HEK293 (cell line): Measurements from ENCODE around the gene PKNOX2.

Experiments
- PRDM1 ChIP-seq: fragments of 450-650 bp; formaldehyde crosslinking; IDR thresholded peaks from 2 replicates; pipeline ENCODE4; 2016; ENCODE audit warnings: missing biosample characterization, missing genetic modification characterization
- ZBTB20 ChIP-seq: fragments of 450-650 bp; formaldehyde crosslinking; IDR thresholded peaks from 2 replicates; pipeline ENCODE4 v1.5.1; 2016; ENCODE audit warnings: missing biosample characterization, missing genetic modification characterization
- ZNF830 ChIP-seq: fragments of 450-650 bp; IDR thresholded peaks from 2 replicates; pipeline ENCODE4 v1.5.0; 2018; ENCODE audit warnings: missing biosample characterization, missing genetic modification characterization, low read depth, mild to moderate bottlenecking, moderate library complexity
- TF ChIP-seq, protein P1 (sequence below): fragments of 450-650 bp; formaldehyde crosslinking; IDR thresholded peaks from 2 replicates; pipeline ENCODE4 v1.5.1; 2016; ENCODE audit warnings: missing biosample characterization, missing genetic modification characterization
- TF ChIP-seq, protein P2 (sequence below): fragments of 450-650 bp; formaldehyde crosslinking; IDR thresholded peaks from 2 replicates; pipeline ENCODE4 v1.5.1; 2017; ENCODE audit warnings: missing biosample characterization, mild to moderate bottlenecking, missing genetic modification characterization, moderate library complexity

DNA sequence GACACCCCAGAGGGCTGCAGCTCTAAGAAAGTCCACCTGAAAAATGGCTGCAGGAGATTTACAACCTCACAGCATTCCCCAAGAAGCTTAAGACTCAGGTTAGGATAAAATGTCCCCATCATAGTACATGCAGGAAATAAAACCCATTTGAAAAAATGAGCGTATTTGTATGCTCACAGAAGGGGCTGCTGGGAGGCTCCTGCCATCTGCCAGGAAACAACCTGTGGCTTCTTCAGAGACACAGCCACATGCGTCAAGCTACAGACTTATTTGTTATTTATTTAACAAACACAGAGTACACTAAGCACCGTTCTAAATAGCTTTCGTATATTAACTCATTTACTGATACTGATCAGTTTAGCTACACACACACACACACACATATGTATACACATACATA lies 258.1 kb downstream of the PKNOX2 start:
- TF ChIP-seq PRDM1 (tag by site-specific recombination): no peak
- TF ChIP-seq, protein P1, sequence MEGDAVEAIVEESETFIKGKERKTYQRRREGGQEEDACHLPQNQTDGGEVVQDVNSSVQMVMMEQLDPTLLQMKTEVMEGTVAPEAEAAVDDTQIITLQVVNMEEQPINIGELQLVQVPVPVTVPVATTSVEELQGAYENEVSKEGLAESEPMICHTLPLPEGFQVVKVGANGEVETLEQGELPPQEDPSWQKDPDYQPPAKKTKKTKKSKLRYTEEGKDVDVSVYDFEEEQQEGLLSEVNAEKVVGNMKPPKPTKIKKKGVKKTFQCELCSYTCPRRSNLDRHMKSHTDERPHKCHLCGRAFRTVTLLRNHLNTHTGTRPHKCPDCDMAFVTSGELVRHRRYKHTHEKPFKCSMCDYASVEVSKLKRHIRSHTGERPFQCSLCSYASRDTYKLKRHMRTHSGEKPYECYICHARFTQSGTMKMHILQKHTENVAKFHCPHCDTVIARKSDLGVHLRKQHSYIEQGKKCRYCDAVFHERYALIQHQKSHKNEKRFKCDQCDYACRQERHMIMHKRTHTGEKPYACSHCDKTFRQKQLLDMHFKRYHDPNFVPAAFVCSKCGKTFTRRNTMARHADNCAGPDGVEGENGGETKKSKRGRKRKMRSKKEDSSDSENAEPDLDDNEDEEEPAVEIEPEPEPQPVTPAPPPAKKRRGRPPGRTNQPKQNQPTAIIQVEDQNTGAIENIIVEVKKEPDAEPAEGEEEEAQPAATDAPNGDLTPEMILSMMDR (tag by site-specific recombination): no peak
- no peak for TF ChIP-seq ZNF830
- TF ChIP-seq, protein P2, sequence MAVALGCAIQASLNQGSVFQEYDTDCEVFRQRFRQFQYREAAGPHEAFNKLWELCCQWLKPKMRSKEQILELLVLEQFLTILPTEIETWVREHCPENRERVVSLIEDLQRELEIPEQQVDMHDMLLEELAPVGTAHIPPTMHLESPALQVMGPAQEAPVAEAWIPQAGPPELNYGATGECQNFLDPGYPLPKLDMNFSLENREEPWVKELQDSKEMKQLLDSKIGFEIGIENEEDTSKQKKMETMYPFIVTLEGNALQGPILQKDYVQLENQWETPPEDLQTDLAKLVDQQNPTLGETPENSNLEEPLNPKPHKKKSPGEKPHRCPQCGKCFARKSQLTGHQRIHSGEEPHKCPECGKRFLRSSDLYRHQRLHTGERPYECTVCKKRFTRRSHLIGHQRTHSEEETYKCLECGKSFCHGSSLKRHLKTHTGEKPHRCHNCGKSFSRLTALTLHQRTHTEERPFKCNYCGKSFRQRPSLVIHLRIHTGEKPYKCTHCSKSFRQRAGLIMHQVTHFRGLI (tag by site-specific recombination): no peak
- TF ChIP-seq ZBTB20 (tag by site-specific recombination): no peak
